ENCODE results near the gene PRTN3. TPM values are rescaled to one million over a fixed set of nuclear protein-coding genes. Genes with fewer than 3 reads are reported as not detected.
"Not testable (repeated sequence)": the region's sequence is repeated elsewhere in the genome, so short reads cannot be mapped to it uniquely, and the experiment has no call there.

The PRTN3 gene
- total and polyA plus RNA-seq, 2 of the 4 experiments (the other 2 are of a cell fraction): not detected

GRCh38 chr19:877992-878660 is 37.3 kb downstream of the PRTN3 start:
- H2BK5ac ChIP-seq (ENCODE audit: low read depth, low read length, poor library complexity, severe bottlenecking); dilution Hi-C loops (cut with HindIII; ENCODE audit: low sequenced_read_pairs, unreplicated experiment); H3K23ac ChIP-seq (ENCODE audit: low read depth, low read length); H3K4me1 ChIP-seq (ENCODE audit: control insufficient read depth, insufficient read depth, low read length); CTCF ChIA-PET; H4K5ac ChIP-seq (ENCODE audit: low read depth, low read length); in situ Hi-C loops (cut with MboI; ENCODE audit: low sequenced_read_pairs); H3K27ac ChIP-seq (ENCODE audit: insufficient read depth, low read length); H2AK9ac ChIP-seq (replicated peaks; ENCODE audit: low read depth, low read length, poor library complexity); H3K4me3 ChIP-seq (ENCODE audit: insufficient read depth, low read depth, low read length); H3K4ac ChIP-seq (ENCODE audit: low read depth, low read length); H3K27me3 ChIP-seq (ENCODE audit: control insufficient read depth, insufficient read depth, low read length); H2BK20ac ChIP-seq (ENCODE audit: low read depth, low read length); H4K8ac ChIP-seq (ENCODE audit: low read depth in 2 of 2, low read length in 2 of 2); H3K9me1 ChIP-seq (ENCODE audit: insufficient read depth, low read length); H3K18ac ChIP-seq (ENCODE audit: low read depth, low read length); intact Hi-C loops (cut with micrococcal nuclease); POLR2A ChIA-PET (ENCODE audit: unreplicated experiment); H2BK120ac ChIP-seq (ENCODE audit: low read depth, low read length); H3K79me1 ChIP-seq (ENCODE audit: low read depth in 1 of 2, low read length in 2 of 2); ATAC-seq (ENCODE audit: low read depth); BruUV-seq (replicated peaks); H3K14ac ChIP-seq (replicated peaks; ENCODE audit: low read depth, low read length); H2BK15ac ChIP-seq (ENCODE audit: low read depth, low read length); H3K9ac ChIP-seq (ENCODE audit: low read depth, low read length); H4K91ac ChIP-seq (ENCODE audit: insufficient read depth, low read depth, low read length); H2AK5ac ChIP-seq (ENCODE audit: low read depth, low read length); H2AFZ ChIP-seq (replicated peaks; ENCODE audit: low read length, poor library complexity); H3K4me2 ChIP-seq (ENCODE audit: low read depth, low read length); DNase-seq; H3K56ac ChIP-seq (ENCODE audit: extremely low read depth, insufficient read depth, low read length); H3K9me3 ChIP-seq (ENCODE audit: control insufficient read depth, insufficient read depth, low read length): not testable (repeated sequence)
- WGBS, 2 experiments (ENCODE audit: extremely low coverage in 2 of 2, insufficient read length in 1 of 2): 92% methylated on average over 2 of the region's 23 CpGs; no CpG with 5 or more reads in 1 of the 2 experiments
- H4K20me1 ChIP-seq (ENCODE audit: insufficient read depth, low read length): peaks cover 10% of the 10 kb centered on the region
- peaks cover 63% of the 10 kb centered on the region for H3K36me3 ChIP-seq (ENCODE audit: control insufficient read depth, insufficient read depth, low read length)

GRCh38 chr19:878751-879561 is 38.2 kb downstream of the PRTN3 start:
- H4K5ac ChIP-seq (ENCODE audit: low read depth, low read length); H3K18ac ChIP-seq (ENCODE audit: low read depth, low read length); H3K4me1 ChIP-seq (ENCODE audit: control insufficient read depth, insufficient read depth, low read length); H2BK5ac ChIP-seq (ENCODE audit: low read depth, low read length, poor library complexity, severe bottlenecking); H2BK20ac ChIP-seq (ENCODE audit: low read depth, low read length); in situ Hi-C loops (cut with MboI; ENCODE audit: low sequenced_read_pairs); H3K9ac ChIP-seq (ENCODE audit: low read depth, low read length); dilution Hi-C loops (cut with HindIII; ENCODE audit: low sequenced_read_pairs, unreplicated experiment); H3K27me3 ChIP-seq (ENCODE audit: control insufficient read depth, insufficient read depth, low read length); H3K14ac ChIP-seq (replicated peaks; ENCODE audit: low read depth, low read length); H2AK9ac ChIP-seq (replicated peaks; ENCODE audit: low read depth, low read length, poor library complexity); H2AK5ac ChIP-seq (ENCODE audit: low read depth, low read length); H2BK120ac ChIP-seq (ENCODE audit: low read depth, low read length); H4K91ac ChIP-seq (ENCODE audit: insufficient read depth, low read depth, low read length); H4K8ac ChIP-seq (ENCODE audit: low read depth in 2 of 2, low read length in 2 of 2); intact Hi-C loops (cut with micrococcal nuclease); H3K9me1 ChIP-seq (ENCODE audit: insufficient read depth, low read length); ATAC-seq (ENCODE audit: low read depth); H3K56ac ChIP-seq (ENCODE audit: extremely low read depth, insufficient read depth, low read length); CTCF ChIA-PET; H3K27ac ChIP-seq (ENCODE audit: insufficient read depth, low read length); H3K4ac ChIP-seq (ENCODE audit: low read depth, low read length); DNase-seq; H3K9me3 ChIP-seq (ENCODE audit: control insufficient read depth, insufficient read depth, low read length); H3K23ac ChIP-seq (ENCODE audit: low read depth, low read length); H3K4me2 ChIP-seq (ENCODE audit: low read depth, low read length); H2BK15ac ChIP-seq (ENCODE audit: low read depth, low read length); H2AFZ ChIP-seq (replicated peaks; ENCODE audit: low read length, poor library complexity); H3K79me1 ChIP-seq (ENCODE audit: low read depth in 1 of 2, low read length in 2 of 2); H3K4me3 ChIP-seq (ENCODE audit: insufficient read depth, low read depth, low read length); BruUV-seq (replicated peaks): not testable (repeated sequence)
- Histone ChIP-seq H4K20me1 (ENCODE audit: insufficient read depth, low read length) (peaks cover 10% of the 10 kb centered on the region), H3K36me3 (ENCODE audit: control insufficient read depth, insufficient read depth, low read length) (peaks cover 67% of the 10 kb centered on the region)
- 78% methylated on average over 12 of the region's 24 CpGs; no CpG with 5 or more reads in 1 of the 2 experiments for WGBS, 2 experiments (ENCODE audit: extremely low coverage in 2 of 2, insufficient read length in 1 of 2)
- POLR2A ChIA-PET (ENCODE audit: unreplicated experiment): interaction anchor here (0.6 kb wide), 1 partner anchor 30 kb away, joined by 4 read pairs; no protein-coding TSS in a partner anchor
